IPS DF 4.7 (cell line): ENCODE data around the gene EFCAB10.
"Not testable (repeated sequence)": the region's sequence is repeated elsewhere in the genome, so short reads cannot be mapped to it uniquely, and the experiment has no call there.

Experiments used
- DNase-seq: peaks from one replicate; pipeline ENCODE4 v3.0.0-alpha.2; 2013; ENCODE audit warnings: low spot score; ENCODE audit errors: extremely low read depth

Gene EFCAB10

GRCh38 chr7:105531792-105532671 lies 49.3 kb downstream of the EFCAB10 start, which contains the start of gene RINT1:
TSS of gene RINT1 (plus strand) at chr7:105532201. CDS start at chr7:105532316, 115 bp downstream.
- no peak for DNase-seq

GRCh38 chr7:105530546-105530945 lies 50.7 kb downstream of the EFCAB10 start:
- no peak for DNase-seq

GRCh38 chr7:105530126-105530525 lies 51.2 kb downstream of the EFCAB10 start:
- DNase-seq, result no peak

- not testable (repeated sequence) for DNase-seq
These were observed 53.6 kb downstream of the EFCAB10 start for GRCh38 chr7:105527737-105528136.

DNA sequence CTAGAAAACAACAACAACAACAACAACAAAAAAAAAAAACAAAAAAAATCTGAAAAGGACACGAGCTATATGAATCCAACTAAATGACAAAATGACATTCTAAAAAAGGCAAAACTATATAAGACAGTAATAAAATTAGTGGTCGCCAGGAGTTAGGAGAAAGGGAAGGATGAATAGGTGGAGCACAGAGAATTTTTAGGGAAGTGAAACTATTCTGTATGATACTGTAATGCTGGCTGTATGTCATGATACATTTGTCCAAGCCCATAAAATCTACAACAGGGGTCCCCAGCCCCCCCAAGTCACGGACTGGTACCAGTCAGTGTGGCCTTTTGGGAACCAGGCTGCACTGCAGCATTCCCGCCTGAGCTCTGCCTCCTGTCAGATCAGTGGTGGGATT lies 56.5 kb downstream of the EFCAB10 start:
- no peak for DNase-seq

DNA sequence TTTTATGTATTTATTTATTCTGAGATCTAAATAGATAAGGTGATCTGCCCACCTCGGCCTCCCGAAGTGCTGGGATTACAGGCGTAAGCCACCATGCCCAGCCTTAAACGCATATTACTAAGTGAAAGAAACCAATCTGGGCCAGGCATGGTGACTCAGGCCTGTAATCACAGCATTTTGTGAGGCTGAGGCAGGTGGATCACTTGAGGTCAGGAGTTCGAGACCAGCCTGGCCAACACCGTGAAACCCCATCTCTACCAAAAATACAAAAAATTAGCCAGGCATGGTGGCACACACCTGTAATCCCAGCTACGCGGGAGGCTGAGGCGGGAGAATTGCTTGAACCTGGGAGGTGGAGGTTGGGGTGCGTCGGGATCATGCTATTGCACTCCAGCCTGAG lies 56.9 kb downstream of the EFCAB10 start:
- DNase-seq, result not testable (repeated sequence)

DNA sequence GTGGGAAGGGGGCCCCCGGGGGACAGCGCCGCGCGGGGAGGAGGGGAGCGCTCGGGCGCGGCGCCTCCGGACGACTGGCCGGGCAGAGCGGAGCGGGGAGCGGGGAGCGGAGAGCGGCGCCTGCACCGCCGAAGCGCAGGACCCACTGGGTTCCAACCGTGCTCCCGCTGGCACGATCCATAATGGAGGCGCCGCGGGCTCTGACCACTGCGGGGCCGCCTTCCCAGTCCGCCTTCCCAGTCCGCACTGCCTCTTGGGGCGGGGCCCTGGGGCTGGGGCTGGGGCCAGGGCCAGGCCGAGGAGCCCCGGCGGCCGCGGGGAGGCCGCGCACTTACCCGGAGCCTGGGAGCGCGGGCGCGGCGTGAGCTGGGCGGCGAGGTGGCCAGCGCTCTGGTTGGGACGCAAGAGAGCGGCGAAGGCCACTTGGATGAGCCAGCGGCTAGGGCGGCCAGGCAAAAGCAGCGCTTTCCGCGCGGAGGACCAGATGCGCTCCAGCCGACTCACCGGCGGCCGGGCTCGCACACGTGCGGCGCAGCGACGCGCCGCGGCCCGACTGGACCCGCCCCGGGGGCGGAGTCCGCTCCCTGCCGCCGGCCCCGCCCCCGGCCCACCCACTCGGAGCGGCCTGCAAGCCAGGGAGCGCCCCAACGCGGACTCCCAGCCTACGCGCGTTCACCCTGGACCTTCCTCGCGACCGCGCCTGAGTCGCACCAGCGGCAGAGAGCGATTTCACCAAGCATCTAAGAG lies 59.4 kb downstream of the EFCAB10 start, which contains the start of gene PUS7:
Gene PUS7 (minus strand): TSS at position 555 of the 747 bp plus-strand sequence. CDS start 13,759 bp downstream, outside the sequence.
- no peak for DNase-seq

DNA sequence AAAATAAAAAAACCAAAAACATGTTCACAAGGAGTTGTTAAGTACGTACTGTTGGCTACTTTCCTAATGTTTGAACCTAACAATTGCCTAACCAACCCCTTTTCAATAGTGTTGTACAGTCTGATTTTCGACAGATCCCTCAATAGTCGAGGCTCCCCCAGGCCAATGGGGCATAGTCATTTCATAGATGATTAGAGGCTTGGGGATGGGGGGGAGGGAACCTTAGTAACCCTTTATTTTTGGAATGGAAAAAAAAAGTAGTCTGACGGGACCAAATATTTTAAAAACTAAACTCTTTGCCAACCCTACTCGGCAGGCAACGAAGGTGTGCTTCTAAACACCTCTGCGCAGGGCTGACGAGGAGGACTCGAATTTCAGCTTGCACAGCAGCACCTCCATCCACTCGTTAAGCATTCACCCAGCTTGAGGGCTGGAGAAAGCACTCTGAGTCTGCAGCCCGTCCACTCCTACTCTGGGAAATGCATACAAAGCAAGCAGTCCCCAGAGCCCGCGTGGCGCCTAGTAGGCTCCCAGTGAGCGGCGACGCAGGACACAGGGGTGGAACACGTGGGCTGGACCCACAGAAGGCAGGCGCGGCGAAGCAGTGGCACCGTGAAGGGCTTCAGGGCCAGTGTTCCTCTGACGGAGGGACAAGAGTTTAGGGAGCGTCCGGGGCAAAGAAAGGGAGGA lies 60.1 kb downstream of the EFCAB10 start:
- DNase-seq, result no peak

- DNase-seq, result not testable (repeated sequence)
These were observed 60.7 kb downstream of the EFCAB10 start for GRCh38 chr7:105520620-105521019.

GRCh38 chr7:105519353-105519752 lies 61.9 kb downstream of the EFCAB10 start:
- no peak for DNase-seq

- not testable (repeated sequence) for DNase-seq
These were observed 65.7 kb downstream of the EFCAB10 start for GRCh38 chr7:105515610-105516009.
